ENCODE measurements around the gene LIPI. TPM values are rescaled to one million over a fixed set of nuclear protein-coding genes. Genes with fewer than 3 reads are reported as not detected.

LIPI gene
- total and polyA plus RNA-seq, 2 experiments from 2014 or later: not detected

GRCh38 chr21:14124266-14124665, 86.5 kb downstream of the LIPI start:
- Mint-ChIP-seq H3K36me3 (ENCODE audit: low read depth) (no peaks in the 10 kb centered on the region), H3K27ac (no peak overlapping the region), H3K27me3 (ENCODE audit: insufficient read depth, low read depth, poor library complexity) (no peaks in the 10 kb centered on the region), H3K4me1 (peaks cover 3% of the 10 kb centered on the region; the same call in 2 of the 3 replicates), H3K9me3 (no peaks in the 10 kb centered on the region), H3K4me3 (no peak overlapping the region)
- ATAC-seq (no peak), DNase-seq (ENCODE audit: low spot score) (no peak)
- Histone ChIP-seq H3K36me3 (ENCODE audit: insufficient read depth) (no peaks in the 10 kb centered on the region), H3K27ac (ENCODE audit: low read depth) (no peak overlapping the region), H3K4me3 (no peak overlapping the region), H4K20me1 (replicated peaks; ENCODE audit: insufficient read depth) (no peaks in the 10 kb centered on the region), H3K4me1 (ENCODE audit: insufficient read depth) (no peaks in the 10 kb centered on the region), H3K9me2 (ENCODE audit: insufficient read depth) (no peaks in the 10 kb centered on the region), H3K4me2 (no peak overlapping the region), H3K79me2 (replicated peaks; ENCODE audit: insufficient read depth) (no peaks in the 10 kb centered on the region), H3K27me3 (ENCODE audit: insufficient read depth) (no peaks in the 10 kb centered on the region), H3F3A (replicated peaks; ENCODE audit: low read depth) (no peaks in the 10 kb centered on the region), H2AFZ (no peak overlapping the region)
- no peak for TF ChIP-seq STAT1 (IDR thresholded peaks at IDR 0.05; ENCODE audit: unreplicated experiment)
- TF ChIP-seq JUNB (IDR thresholded peaks at IDR 0.05; ENCODE audit: unreplicated experiment): no peak
- no peak for TF ChIP-seq NANOG (IDR thresholded peaks at IDR 0.05; ENCODE audit: borderline replicate concordance)
- no peak for TF ChIP-seq EZH2phosphoT487 (IDR thresholded peaks at IDR 0.05; ENCODE audit: unreplicated experiment)
- TF ChIP-seq, protein P1, sequence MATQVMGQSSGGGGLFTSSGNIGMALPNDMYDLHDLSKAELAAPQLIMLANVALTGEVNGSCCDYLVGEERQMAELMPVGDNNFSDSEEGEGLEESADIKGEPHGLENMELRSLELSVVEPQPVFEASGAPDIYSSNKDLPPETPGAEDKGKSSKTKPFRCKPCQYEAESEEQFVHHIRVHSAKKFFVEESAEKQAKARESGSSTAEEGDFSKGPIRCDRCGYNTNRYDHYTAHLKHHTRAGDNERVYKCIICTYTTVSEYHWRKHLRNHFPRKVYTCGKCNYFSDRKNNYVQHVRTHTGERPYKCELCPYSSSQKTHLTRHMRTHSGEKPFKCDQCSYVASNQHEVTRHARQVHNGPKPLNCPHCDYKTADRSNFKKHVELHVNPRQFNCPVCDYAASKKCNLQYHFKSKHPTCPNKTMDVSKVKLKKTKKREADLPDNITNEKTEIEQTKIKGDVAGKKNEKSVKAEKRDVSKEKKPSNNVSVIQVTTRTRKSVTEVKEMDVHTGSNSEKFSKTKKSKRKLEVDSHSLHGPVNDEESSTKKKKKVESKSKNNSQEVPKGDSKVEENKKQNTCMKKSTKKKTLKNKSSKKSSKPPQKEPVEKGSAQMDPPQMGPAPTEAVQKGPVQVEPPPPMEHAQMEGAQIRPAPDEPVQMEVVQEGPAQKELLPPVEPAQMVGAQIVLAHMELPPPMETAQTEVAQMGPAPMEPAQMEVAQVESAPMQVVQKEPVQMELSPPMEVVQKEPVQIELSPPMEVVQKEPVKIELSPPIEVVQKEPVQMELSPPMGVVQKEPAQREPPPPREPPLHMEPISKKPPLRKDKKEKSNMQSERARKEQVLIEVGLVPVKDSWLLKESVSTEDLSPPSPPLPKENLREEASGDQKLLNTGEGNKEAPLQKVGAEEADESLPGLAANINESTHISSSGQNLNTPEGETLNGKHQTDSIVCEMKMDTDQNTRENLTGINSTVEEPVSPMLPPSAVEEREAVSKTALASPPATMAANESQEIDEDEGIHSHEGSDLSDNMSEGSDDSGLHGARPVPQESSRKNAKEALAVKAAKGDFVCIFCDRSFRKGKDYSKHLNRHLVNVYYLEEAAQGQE (IDR thresholded peaks at IDR 0.05; ENCODE audit: unreplicated experiment): no peak
- no peak for TF ChIP-seq POLR2AphosphoS5 (IDR thresholded peaks at IDR 0.05; ENCODE audit: low read depth)
- TF ChIP-seq ETS1 (IDR thresholded peaks at IDR 0.05): no peak
- TF ChIP-seq EZH2 (IDR thresholded peaks at IDR 0.05; ENCODE audit: low read depth, unreplicated experiment): no peak
- TF ChIP-seq ZNF462 (CRISPR knock-in tag; IDR thresholded peaks at IDR 0.05): no peak
- TF ChIP-seq ZNF114 (CRISPR knock-in tag; IDR thresholded peaks at IDR 0.05): no peak
- no peak for TF ChIP-seq CREB1 (CRISPR knock-in tag; IDR thresholded peaks at IDR 0.05; ENCODE audit: low read depth)
- no peak for TF ChIP-seq CTCF (conservative IDR thresholded peaks at IDR 0.05; ENCODE audit: low read depth in 2 of 2)
- TF ChIP-seq ZNF331 (CRISPR knock-in tag; IDR thresholded peaks at IDR 0.05; ENCODE audit: low read depth): no peak

Measured in GM23338 (cell line).